Natural killer cell (primary cell): Measurements from ENCODE around the gene GPR34. TPM values are rescaled to one million over a fixed set of nuclear protein-coding genes. Genes with fewer than 3 reads are reported as not detected.

Experiments
- ATAC-seq, 3 donors: fragments of 150-1000 bp in 2 of 3; fragments of 200-7000 bp in 1 of 3; cut with Tn5 transposase; 1 replicate in 1 of 3; 2 replicates in 2 of 3; pipeline ENCODE4 v1.10.0; 2021; ENCODE audit warnings: mild to moderate bottlenecking in 2 of 3, moderate library complexity in 2 of 3
- DNase-seq, 2 donors: peaks; one replicate each; pipeline versions ENCODE4 v3.0.0 to v3.0.0-alpha.2; 2013 to 2021; ENCODE audit warnings: mixed read lengths in 1 of 2
- H3K27ac ChIP-seq: one replicate; pipeline ENCODE4 v1.5.1; 2013; ENCODE audit warnings: mild to moderate bottlenecking, low read length
- H3K27me3 ChIP-seq: one replicate; pipeline ENCODE4 v1.6.1; 2013; ENCODE audit warnings: low read length; ENCODE audit not compliant: control insufficient read depth, insufficient read depth
- H3K36me3 ChIP-seq: one replicate; pipeline ENCODE4 v1.6.1; 2013; ENCODE audit warnings: low read length; ENCODE audit not compliant: control insufficient read depth, insufficient read depth
- H3K4me1 ChIP-seq: one replicate; pipeline ENCODE4 v1.6.1; 2013; ENCODE audit warnings: low read length; ENCODE audit not compliant: control insufficient read depth, insufficient read depth
- H3K4me3 ChIP-seq: one replicate; pipeline ENCODE4 v1.5.1; 2013; ENCODE audit warnings: low read length
- H3K9me3 ChIP-seq: one replicate; pipeline ENCODE4 v1.6.1; 2013; ENCODE audit warnings: low read length; ENCODE audit not compliant: control insufficient read depth, insufficient read depth
- H3K27ac Mint-ChIP-seq, 2 donors: one replicate each; pipeline ENCODE4 v1.8.0; 2022; ENCODE audit warnings: mild to moderate bottlenecking in 2 of 2, mixed read lengths in 2 of 2, moderate library complexity in 1 of 2
- H3K27me3 Mint-ChIP-seq, 2 donors: one replicate each; pipeline ENCODE4 v1.8.0; 2022; ENCODE audit warnings: low read depth in 2 of 2, mixed read lengths in 2 of 2
- H3K36me3 Mint-ChIP-seq: one replicate; pipeline ENCODE4 v1.8.0; 2022; ENCODE audit warnings: mixed read lengths
- H3K4me1 Mint-ChIP-seq, 2 donors: one replicate each; pipeline ENCODE4 v1.8.0; 2022; ENCODE audit warnings: mixed read lengths in 2 of 2
- H3K4me3 Mint-ChIP-seq: one replicate; pipeline ENCODE4 v1.8.0; 2022; ENCODE audit warnings: mild to moderate bottlenecking, moderate library complexity, mixed read lengths
- H3K9me3 Mint-ChIP-seq, 2 donors: one replicate each; pipeline ENCODE4 v1.8.0; 2022; ENCODE audit warnings: mixed read lengths in 2 of 2
- WGBS: methylation state at CpG from one replicate; pipeline ENCODE4 v1.1.7; 2013; ENCODE audit warnings: missing lambda C conversion rate; ENCODE audit not compliant: insufficient coverage; 5-methylcytosine and 5-hydroxymethylcytosine counted together
- intact Hi-C: fragments of 100-400 bp; cut with micrococcal nuclease; formaldehyde crosslinking; loops from one replicate; pipeline ENCODE4 v1.14.2; 2022
- total RNA-seq, 4 donors: library from RNA; stranded (reverse); fragments of 120-200 nt in 1 of 4; gene quantifications; one replicate each; pipeline versions ENCODE4 v1.2.3 to v1.2.4, GENCODE V29; 2013 to 2022
- TF ChIP-seq, protein P1 (sequence below): fragments of 200-600 bp; IDR thresholded peaks from one replicate; pipeline ENCODE4 v1.8.0; 2022; ENCODE audit warnings: antibody characterized with exemption

Gene GPR34
- total RNA-seq, 3 donors from 2014 or later (not counting 1 experiment from before 2014, with no cell fraction given), result 0.61 to 6.0 (median 0.68) TPM

DNA sequence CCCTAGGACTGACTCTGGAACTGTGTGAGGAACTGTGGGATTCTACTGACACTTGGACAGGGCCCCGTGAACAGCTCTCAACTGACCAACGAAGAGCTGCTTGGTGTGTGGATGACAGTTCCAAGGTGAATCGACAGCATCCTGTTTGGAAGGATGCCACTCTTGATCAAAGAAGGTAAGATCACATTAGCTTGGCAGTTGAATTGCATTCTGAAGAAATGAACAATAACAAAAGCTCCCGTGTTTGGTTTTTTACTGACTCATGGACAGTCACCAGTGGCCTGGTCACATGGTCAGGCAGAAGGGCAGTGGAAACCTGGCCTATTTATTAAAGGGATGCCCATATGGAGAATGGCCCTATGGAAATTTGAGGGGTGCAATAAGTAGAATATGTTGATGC is 33.1 kb upstream of the GPR34 start:
- WGBS, result 96% methylated on average over 4 of the region's 4 CpGs
- H3K36me3 Mint-ChIP-seq, result peaks cover 12% of the 10 kb centered on the region
- Histone ChIP-seq H3K27ac (no peak overlapping the region), H3K9me3 (no peaks in the 10 kb centered on the region), H3K36me3 (peaks cover 13% of the 10 kb centered on the region), H3K4me3 (no peak overlapping the region), H3K27me3 (no peaks in the 10 kb centered on the region), H3K4me1 (no peaks in the 10 kb centered on the region)
- H3K27ac Mint-ChIP-seq, result no peak overlapping the region
- no peak overlapping the region for H3K4me3 Mint-ChIP-seq
- TF ChIP-seq, protein P1, sequence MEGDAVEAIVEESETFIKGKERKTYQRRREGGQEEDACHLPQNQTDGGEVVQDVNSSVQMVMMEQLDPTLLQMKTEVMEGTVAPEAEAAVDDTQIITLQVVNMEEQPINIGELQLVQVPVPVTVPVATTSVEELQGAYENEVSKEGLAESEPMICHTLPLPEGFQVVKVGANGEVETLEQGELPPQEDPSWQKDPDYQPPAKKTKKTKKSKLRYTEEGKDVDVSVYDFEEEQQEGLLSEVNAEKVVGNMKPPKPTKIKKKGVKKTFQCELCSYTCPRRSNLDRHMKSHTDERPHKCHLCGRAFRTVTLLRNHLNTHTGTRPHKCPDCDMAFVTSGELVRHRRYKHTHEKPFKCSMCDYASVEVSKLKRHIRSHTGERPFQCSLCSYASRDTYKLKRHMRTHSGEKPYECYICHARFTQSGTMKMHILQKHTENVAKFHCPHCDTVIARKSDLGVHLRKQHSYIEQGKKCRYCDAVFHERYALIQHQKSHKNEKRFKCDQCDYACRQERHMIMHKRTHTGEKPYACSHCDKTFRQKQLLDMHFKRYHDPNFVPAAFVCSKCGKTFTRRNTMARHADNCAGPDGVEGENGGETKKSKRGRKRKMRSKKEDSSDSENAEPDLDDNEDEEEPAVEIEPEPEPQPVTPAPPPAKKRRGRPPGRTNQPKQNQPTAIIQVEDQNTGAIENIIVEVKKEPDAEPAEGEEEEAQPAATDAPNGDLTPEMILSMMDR, result no peak
- intact Hi-C loops, result no loop called here
- no peaks in the 10 kb centered on the region for H3K9me3 Mint-ChIP-seq
- peaks cover under 1 to 8% of the 10 kb centered on the region in 2 donors for H3K4me1 Mint-ChIP-seq
- peaks cover 0 to 19% of the 10 kb centered on the region in 2 donors for H3K27me3 Mint-ChIP-seq
- ATAC-seq (no peak), DNase-seq (no peak)

DNA sequence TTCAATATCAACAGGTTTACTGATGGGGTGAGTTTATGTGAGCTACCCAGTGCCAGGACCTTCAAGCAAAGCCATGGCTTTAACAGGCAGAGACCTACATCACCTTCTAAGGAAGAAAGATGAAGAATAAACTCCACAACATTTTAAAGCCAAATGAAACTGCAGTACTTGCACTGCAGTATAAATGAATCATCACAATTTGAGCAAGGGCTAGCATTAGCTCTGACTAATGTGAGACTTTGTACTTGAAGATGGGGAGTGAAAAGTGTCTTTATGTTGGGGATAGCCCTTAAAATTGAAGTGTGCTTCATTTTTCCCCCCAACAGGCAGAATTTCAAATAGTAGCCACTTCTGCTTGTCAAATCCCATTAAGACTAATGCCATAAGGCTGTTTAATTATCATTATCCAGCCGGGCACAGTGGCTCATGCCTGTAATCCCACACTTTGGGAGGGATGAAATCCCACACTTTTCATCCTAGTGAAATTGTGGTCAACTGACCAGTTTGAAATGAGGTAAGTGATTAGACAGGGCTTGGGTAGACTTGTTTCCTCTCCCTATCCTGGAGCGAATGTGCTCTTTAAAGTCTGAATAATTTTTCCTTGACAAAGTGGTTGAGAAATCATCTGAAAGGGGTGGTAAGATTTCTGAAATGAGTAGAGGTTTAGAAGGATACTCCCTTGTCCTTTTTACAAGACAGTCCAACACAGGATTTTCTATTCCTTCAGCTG is 27.2 kb upstream of the GPR34 start:
- Histone ChIP-seq H3K4me1 (peaks cover 5% of the 10 kb centered on the region), H3K36me3 (peaks cover 17% of the 10 kb centered on the region), H3K27ac (no peak overlapping the region), H3K9me3 (no peaks in the 10 kb centered on the region), H3K4me3 (no peak overlapping the region), H3K27me3 (no peaks in the 10 kb centered on the region)
- Mint-ChIP-seq H3K4me3 (no peak overlapping the region), H3K4me1 (peaks cover 6 to 19% of the 10 kb centered on the region in 2 donors), H3K36me3 (peaks cover 12% of the 10 kb centered on the region), H3K9me3 (no peaks in the 10 kb centered on the region), H3K27ac (no peak overlapping the region), H3K27me3 (peaks cover 0 to 13% of the 10 kb centered on the region in 2 donors)
- TF ChIP-seq, protein P1, result no peak
- ATAC-seq (no peak), DNase-seq (no peak)
- WGBS, result no CpG with 5 or more reads among the region's 2 CpGs
- intact Hi-C loops, result no loop called here

DNA sequence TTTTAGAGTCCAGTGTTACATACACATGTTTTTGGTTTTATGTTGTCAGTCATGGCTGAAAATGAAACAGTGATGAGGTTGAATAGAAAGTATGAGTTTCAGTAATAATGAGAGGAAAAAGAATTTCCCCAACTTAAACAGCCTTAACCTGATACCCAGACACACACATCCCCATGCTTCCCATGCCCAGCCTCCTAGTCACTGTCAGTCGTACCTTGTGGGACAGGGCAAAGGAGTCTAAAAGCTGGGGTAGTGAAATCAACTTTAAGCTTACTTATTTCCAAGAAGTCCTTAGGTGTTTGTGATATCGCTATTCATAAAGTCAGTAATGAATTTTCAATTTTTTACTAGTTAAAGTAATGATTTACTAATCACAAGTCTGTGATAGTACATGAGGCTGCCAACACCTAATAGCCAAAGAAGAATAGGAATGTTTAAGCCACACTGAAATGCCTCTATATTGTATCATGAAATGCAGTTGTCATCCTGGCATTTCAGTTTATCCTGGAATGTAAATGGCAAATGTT is 24.3 kb upstream of the GPR34 start:
- Histone ChIP-seq H3K9me3 (no peaks in the 10 kb centered on the region), H3K27ac (no peak overlapping the region), H3K4me1 (peaks cover 9% of the 10 kb centered on the region), H3K36me3 (peaks cover 8% of the 10 kb centered on the region), H3K27me3 (no peaks in the 10 kb centered on the region), H3K4me3 (no peak overlapping the region)
- Mint-ChIP-seq H3K27ac (no peak overlapping the region), H3K27me3 (peaks cover 0 to 11% of the 10 kb centered on the region in 2 donors), H3K36me3 (no peaks in the 10 kb centered on the region), H3K4me1 (peaks cover 10 to 15% of the 10 kb centered on the region in 2 donors), H3K4me3 (no peak overlapping the region), H3K9me3 (no peaks in the 10 kb centered on the region)
- ATAC-seq (no peak), DNase-seq (no peak)
- TF ChIP-seq, protein P1, result no peak
- intact Hi-C loops, result no loop called here
- WGBS, result no CpG with 5 or more reads among the region's 2 CpGs

DNA sequence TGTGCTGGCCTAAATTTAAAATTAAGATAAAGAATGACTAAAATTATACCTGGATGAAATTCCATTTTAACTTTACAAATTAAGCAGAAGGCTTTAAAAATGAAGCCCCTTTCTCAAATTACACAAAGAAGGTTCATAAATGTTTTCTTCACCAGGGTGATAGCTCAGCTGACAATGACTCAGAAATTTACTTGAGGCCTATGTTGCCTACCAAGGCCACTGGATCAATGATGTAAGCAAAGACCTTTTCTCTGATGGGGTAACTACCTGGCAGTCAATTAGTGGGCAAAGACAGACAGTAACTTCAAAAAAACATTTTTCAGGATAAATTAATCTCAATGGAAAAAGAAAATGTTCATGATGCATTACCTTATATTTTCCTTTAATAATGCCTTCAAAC is 23.9 kb upstream of the GPR34 start:
- no peak overlapping the region for H3K27ac ChIP-seq
- no peak for DNase-seq
- peaks cover 0 to 14% of the 10 kb centered on the region in 2 donors for H3K27me3 Mint-ChIP-seq
- peaks cover 10 to 15% of the 10 kb centered on the region in 2 donors for H3K4me1 Mint-ChIP-seq
- intact Hi-C loops, result no loop called here
- no peak overlapping the region for H3K4me3 Mint-ChIP-seq
- no peaks in the 10 kb centered on the region for H3K9me3 ChIP-seq
- TF ChIP-seq, protein P1, result no peak
- no peaks in the 10 kb centered on the region for H3K9me3 Mint-ChIP-seq
- H3K27ac Mint-ChIP-seq, result no peak overlapping the region
- H3K36me3 Mint-ChIP-seq, result no peaks in the 10 kb centered on the region
- H3K4me1 ChIP-seq, result peaks cover 9% of the 10 kb centered on the region
- no peaks in the 10 kb centered on the region for H3K27me3 ChIP-seq
- H3K36me3 ChIP-seq, result peaks cover 6% of the 10 kb centered on the region
- ATAC-seq, result no peak
- no peak overlapping the region for H3K4me3 ChIP-seq
